Fibroblast of skin of abdomen (primary cell): ENCODE results near the gene TAOK1.
"Not testable (repeated sequence)": the region's sequence is repeated elsewhere in the genome, so short reads cannot be mapped to it uniquely, and the experiment has no call there.

Experiments
- DNase-seq: peaks from one replicate; pipeline ENCODE4 v3.0.0-alpha.2; 2013

TAOK1 gene

DNA sequence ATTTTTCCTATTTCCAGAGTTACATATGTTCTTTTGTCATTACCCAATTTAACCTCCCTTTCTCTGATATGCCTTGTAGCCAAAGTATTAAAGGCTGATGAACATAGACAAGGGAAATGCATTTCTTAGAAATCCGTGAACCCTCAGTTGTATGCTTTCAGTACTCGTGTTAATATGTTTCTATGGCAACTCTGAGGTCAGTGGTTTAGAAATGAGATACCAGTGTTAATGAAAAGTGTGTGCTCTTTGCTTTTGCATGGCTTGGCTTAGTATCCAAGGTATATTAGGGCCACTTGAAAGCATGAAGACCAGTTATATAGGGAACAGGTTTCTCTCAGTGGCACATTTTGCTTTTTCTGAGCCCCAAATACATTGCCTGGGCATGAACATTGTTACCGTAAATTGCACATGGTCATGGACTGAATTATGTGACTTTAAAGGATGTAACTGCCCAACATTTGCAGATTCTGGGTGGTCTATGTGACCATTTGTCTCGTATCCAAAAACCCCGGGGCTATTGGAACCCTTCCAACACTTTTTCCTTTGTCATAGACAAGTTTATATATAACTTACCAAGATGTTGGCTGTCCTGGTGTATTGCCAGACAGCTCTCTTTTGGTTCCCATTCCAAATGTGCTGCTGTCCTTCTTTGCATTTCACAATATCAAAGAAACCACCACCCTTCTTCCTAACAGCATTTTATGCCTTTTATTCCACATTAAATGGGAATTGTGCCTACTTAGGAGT, 159.2 kb downstream of the TAOK1 start:
- no peak for DNase-seq

DNA sequence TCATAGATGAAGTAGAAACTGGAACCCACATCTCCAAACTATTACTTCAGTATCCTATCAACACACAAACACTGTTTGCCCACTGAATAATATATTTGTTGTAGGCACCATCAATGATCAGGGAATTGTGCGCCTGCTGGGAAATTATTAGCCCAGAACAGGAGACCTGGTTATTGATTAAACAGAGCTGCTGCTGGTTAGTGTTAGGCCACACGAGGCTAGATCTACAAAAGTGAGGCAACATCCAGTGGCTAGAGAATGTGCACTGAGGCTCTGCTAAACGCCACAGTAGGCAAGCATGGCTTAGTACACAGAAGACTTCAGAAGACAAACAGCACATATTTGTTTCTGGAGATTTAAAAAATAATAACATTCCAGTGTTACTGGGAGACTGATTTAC, 165.7 kb downstream of the TAOK1 start:
- no peak for DNase-seq

DNA sequence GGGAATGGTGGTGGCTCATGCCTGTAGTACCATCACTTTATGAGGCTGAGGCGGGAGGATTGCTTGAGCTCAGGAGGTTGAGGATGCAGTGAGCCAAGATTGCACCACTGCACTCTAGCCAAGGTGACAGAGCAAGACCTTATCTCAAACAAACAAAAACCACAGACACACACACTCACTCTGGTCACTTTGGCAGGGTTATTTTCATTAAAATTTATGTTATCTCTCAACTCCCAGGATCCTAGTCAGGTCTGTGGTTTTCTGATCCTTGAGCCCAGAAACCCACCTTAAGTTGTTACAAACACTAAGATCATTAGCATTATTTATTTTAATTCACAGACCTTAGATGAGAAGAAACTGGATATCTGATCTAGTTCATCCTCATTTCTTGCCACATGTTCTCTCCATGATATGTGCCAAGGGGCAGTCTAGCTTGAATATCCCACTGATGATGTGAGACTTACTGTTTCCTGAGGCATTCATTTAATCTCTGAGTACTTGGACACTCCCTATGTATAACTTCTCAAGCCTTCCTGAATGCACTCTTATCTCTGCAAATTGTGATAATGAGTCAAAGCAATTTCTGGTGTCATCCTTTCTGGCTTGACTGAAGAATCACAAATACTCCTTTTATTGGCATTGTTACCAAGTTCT, 167.0 kb downstream of the TAOK1 start:
- DNase-seq: no peak

GRCh38 chr17:29557739-29558116, 167.6 kb downstream of the TAOK1 start:
- no peak for DNase-seq

DNA sequence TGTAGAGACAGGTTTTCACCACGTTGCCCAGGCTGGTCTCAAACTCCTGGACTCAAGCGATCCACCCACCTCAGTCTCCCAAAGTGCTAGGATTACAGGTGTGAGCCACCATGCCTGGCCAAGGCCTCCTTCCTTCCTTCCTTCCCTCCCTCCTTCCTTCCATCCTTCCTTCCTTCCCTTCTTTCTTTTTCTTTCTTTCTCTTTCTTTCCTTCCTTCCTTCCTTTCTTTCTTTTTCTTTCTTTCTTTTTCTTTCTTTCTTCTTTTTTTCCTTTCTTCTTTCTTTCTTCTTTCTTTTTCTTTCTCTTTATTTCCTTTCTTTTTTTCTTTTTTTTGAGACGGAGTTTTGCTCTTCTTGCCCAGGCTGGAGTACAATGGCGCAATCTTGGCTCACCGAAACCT, 168.0 kb downstream of the TAOK1 start:
- not testable (repeated sequence) for DNase-seq

DNA sequence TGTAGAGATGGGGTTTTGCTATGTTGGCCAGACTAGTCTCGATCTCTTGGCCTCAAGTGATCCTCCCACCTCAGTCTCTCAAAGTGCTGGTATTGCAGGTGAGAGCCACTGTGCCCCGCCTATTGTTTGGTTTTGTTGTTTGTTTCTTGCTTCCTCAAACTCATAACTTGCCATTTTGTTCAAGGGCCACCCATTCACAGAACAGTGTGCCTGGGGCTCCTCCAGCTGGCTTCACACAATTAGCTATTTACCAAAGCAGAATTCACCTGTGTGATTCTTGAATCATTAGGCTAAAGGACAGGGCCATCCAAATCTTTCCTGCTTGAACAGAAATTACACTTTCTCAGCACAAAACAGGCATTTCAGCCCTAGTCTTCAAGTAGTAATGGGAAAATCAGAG, 169.5 kb downstream of the TAOK1 start:
- DNase-seq: no peak

GRCh38 chr17:29560316-29560715, 170.2 kb downstream of the TAOK1 start:
- no peak for DNase-seq

- no peak for DNase-seq
Measured at GRCh38 chr17:29561554-29562517, 171.7 kb downstream of the TAOK1 start.

DNA sequence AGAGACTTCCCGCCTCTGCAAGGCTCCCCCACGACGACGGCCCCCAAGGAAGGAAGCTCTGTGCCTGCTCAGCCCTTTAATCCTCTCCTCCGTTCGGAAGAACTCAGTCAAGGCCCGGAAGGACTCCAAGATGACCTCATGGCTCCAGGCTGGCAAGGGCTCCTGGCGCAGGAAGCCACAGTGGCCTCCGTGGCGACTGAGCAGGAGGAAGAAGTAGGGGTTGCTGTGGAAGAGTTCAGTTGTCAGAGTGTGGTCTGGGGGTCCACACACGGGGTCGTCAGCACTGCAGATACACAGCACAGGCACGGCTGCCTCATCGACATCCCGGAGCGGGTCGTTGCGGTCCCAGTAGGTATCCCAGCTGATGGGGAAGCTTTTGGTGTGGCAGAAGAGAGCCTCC, 172.5 kb downstream of the TAOK1 start:
- DNase-seq: no peak

GRCh38 chr17:29563816-29564215, 173.7 kb downstream of the TAOK1 start:
- no peak for DNase-seq

GRCh38 chr17:29565643-29566472, 175.7 kb downstream of the TAOK1 start:
- DNase-seq: no peak

- DNase-seq: peak; percentile 58
Measured at GRCh38 chr17:29566473-29567303, 176.5 kb downstream of the TAOK1 start, which contains the start of gene ABHD15. TSS of gene ABHD15 (minus strand) at chr17:29567037. CDS start at chr17:29566966, 71 bp downstream.

DNA sequence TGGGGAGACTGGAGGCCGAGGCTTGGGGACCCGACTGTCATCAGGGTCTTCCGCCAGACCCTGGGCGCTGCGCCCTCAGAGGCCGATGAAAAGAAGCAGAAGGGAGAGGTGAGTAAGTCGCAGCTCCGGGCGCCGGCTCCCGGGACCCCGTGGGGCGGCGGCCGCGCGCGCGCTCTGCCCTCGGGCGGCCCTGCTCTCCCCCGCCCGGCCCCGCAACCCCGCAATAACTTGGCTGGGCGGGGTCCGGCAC, 177.1 kb downstream of the TAOK1 start:
- no peak for DNase-seq

DNA sequence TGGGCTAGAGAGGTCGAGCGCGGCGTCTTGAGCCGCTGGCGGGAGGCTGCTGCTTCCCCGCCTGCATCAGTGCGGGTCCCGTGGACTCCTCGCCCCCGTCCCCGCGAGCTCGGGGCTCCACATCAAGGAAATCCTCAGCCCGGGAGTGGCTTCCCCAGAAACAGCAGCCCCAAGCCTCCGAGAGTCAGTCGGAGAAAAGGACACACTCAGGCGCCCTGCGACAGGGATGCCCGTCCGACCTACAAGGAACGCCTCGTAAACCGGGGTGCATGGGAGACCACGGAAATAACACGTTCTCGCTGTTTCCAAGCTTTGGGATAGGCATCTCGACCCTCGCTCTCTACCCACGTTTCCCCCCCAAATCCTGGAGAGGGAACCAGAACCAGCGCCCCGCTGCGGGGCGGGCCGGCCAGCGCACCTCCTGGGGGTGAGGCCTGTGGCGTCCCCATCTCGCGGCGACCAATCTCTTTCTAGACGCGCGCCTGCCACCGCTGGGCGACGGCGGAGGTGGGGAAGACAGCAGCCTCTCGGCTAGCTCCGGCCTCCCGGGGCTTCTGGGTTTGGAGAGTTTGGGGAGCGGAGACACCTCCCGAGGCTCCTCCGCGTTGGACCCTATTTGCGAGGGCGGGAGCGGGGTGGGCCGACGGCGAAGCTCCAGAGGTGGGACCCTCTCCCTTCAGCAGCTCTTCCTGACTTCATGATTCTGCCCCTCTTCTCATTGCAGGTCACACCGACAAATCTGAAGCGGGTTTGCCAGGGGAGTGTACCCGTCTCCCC, 177.6 kb downstream of the TAOK1 start:
- DNase-seq: peak; percentile 47

GRCh38 chr17:29568331-29569244, 178.4 kb downstream of the TAOK1 start, which contains the start of gene TP53I13:
TSS of gene TP53I13 (plus strand) at chr17:29568701. CDS start at chr17:29568759, 58 bp downstream.
- DNase-seq: peak; percentile 86

GRCh38 chr17:29569245-29569950, 179.2 kb downstream of the TAOK1 start:
- no peak for DNase-seq

GRCh38 chr17:29570521-29570920, 180.4 kb downstream of the TAOK1 start:
- no peak for DNase-seq

GRCh38 chr17:29571486-29571882, 181.3 kb downstream of the TAOK1 start:
- no peak for DNase-seq
